Measurements from ENCODE around the gene CDK15.

Gene CDK15

DNA sequence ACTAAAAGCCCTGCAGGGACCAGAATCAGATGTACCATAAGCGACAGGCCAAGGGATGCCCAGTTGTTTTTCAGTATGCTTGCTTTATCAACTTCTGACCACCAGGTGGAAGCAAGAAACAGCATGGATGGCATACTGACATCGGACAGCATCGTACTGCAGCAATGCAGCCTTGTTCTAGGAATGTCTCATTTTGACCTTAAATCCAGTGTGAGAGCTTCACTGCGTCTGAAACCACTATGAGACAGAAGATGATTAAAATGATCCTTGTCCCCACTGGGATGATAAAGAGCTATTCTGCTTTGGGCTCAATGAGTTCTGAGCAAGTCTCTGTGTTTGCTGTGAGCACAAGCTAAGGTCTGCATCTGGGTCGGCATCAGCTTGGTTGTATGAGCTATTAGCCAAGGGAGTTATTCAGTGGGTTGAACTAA, 54.3 kb downstream of the CDK15 start:
- Histone ChIP-seq H3K9me3 (replicated peaks; ENCODE audit: insufficient read depth, low read length) (no peaks in the 10 kb centered on the region), H3K4me3 (ENCODE audit: low read length) (no peak overlapping the region), H3K4me1 (ENCODE audit: low read length) (no peaks in the 10 kb centered on the region), H3K27me3 (replicated peaks; ENCODE audit: insufficient read depth, low read length) (no peaks in the 10 kb centered on the region), H3K36me3 (replicated peaks; ENCODE audit: insufficient read depth, low read length) (no peaks in the 10 kb centered on the region), H2AFZ (ENCODE audit: low read length) (peak overlapping the region; percentile 38; the same call in 1 of the 2 replicates), H3K79me2 (ENCODE audit: low read length) (no peaks in the 10 kb centered on the region), H3K27ac (ENCODE audit: low read length) (no peak overlapping the region), H3K4me2 (ENCODE audit: low read depth, low read length) (no peak overlapping the region), H4K20me1 (ENCODE audit: insufficient read depth, low read length) (no peaks in the 10 kb centered on the region), H3K9ac (ENCODE audit: low read length) (no peak overlapping the region), H3F3A (ENCODE audit: insufficient read depth, low read length) (no peaks in the 10 kb centered on the region), H3K9me2 (replicated peaks; ENCODE audit: insufficient read depth, low read length) (no peaks in the 10 kb centered on the region)
- DNase-seq = peak; percentile 77
- no peak for TF ChIP-seq EZH2phosphoT487 (IDR thresholded peaks at IDR 0.05; ENCODE audit: low read length)
- no peak for TF ChIP-seq EZH2 (optimal IDR thresholded peaks at IDR 0.05; ENCODE audit: low read depth, low read length)
- TF ChIP-seq CTCF (IDR thresholded peaks at IDR 0.05; ENCODE audit: low read length) = peak; percentile 84

DNA sequence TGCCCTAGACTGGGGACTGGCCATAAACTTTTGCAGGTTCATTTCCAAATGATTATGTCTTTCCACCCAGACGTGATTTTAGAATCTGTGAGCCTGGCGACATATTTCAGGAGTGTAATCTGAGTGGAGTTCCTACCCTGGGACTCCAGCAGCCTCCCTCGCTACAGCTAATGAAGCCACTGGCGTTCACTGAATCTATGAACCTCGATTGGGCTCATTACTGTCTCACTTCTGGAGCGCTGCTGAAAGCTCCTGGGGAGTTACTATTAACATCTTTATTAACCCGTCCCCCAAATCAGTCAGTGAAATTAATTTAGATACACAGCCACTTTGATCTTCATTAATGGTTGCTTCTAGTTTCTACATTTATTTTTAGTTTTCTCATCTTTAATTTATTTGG, 56.5 kb downstream of the CDK15 start:
- Histone ChIP-seq H3K4me2 (ENCODE audit: low read depth, low read length) (no peak overlapping the region), H3K4me3 (ENCODE audit: low read length) (no peak overlapping the region), H3K27me3 (replicated peaks; ENCODE audit: insufficient read depth, low read length) (no peaks in the 10 kb centered on the region), H3K9me3 (replicated peaks; ENCODE audit: insufficient read depth, low read length) (no peaks in the 10 kb centered on the region), H3K27ac (ENCODE audit: low read length) (no peak overlapping the region), H3K9me2 (replicated peaks; ENCODE audit: insufficient read depth, low read length) (no peaks in the 10 kb centered on the region), H2AFZ (ENCODE audit: low read length) (no peak overlapping the region), H3K9ac (ENCODE audit: low read length) (no peak overlapping the region), H3K4me1 (ENCODE audit: low read length) (no peaks in the 10 kb centered on the region), H3K36me3 (replicated peaks; ENCODE audit: insufficient read depth, low read length) (no peaks in the 10 kb centered on the region), H3K79me2 (ENCODE audit: low read length) (no peaks in the 10 kb centered on the region), H3F3A (ENCODE audit: insufficient read depth, low read length) (no peaks in the 10 kb centered on the region), H4K20me1 (ENCODE audit: insufficient read depth, low read length) (no peaks in the 10 kb centered on the region)
- no peak for DNase-seq
- TF ChIP-seq EZH2phosphoT487 (IDR thresholded peaks at IDR 0.05; ENCODE audit: low read length) = no peak
- no peak for TF ChIP-seq EZH2 (optimal IDR thresholded peaks at IDR 0.05; ENCODE audit: low read depth, low read length)
- no peak for TF ChIP-seq CTCF (IDR thresholded peaks at IDR 0.05; ENCODE audit: low read length)

DNA sequence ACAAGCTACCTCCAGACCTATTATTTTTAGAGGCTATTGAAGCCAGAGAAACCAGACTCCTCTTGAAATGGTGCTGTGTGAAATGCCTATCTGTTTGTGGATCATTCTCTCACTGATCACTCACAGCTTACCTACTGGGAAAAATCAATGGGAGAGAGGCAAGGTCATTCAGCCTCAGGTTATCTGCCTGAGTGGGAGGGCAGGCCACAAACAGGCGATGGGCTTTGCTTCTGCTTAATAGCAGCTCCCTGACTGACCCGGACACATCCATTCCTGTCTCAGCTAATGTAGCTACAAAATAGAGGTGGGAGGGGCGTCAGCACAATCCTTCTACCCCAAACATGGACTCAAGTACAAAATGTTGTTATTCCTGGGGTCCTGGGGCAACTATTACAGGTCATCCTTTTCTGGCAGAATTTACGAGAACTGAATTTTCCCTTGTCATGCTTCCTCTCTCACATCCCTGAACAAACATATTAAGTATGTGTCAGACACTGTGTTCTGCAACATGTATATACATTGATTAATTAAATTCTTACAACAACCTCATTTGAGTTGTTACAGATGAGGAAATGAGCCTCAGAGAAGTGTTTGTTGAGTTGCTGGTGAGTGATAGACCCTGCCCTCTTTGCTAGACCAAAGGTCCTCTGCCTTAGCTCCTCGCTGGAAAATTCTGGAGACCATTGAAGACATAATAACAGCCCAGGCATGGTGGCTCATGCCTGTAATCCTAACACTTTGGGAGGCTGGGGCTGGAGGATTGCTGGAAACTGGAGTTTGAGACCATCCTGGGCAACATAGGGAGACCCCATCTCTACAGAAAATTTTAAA, 60.5 kb downstream of the CDK15 start:
- Histone ChIP-seq H3K27me3 (replicated peaks; ENCODE audit: insufficient read depth, low read length) (no peaks in the 10 kb centered on the region), H3K9me3 (replicated peaks; ENCODE audit: insufficient read depth, low read length) (no peaks in the 10 kb centered on the region), H3K4me3 (ENCODE audit: low read length) (no peak overlapping the region), H4K20me1 (ENCODE audit: insufficient read depth, low read length) (no peaks in the 10 kb centered on the region), H3K4me1 (ENCODE audit: low read length) (no peaks in the 10 kb centered on the region), H3K9me2 (replicated peaks; ENCODE audit: insufficient read depth, low read length) (no peaks in the 10 kb centered on the region), H3F3A (ENCODE audit: insufficient read depth, low read length) (no peaks in the 10 kb centered on the region), H3K79me2 (ENCODE audit: low read length) (no peaks in the 10 kb centered on the region), H3K4me2 (ENCODE audit: low read depth, low read length) (no peak overlapping the region), H3K9ac (ENCODE audit: low read length) (no peak overlapping the region), H3K36me3 (replicated peaks; ENCODE audit: insufficient read depth, low read length) (no peaks in the 10 kb centered on the region), H3K27ac (ENCODE audit: low read length) (no peak overlapping the region), H2AFZ (ENCODE audit: low read length) (no peak overlapping the region)
- TF ChIP-seq CTCF (IDR thresholded peaks at IDR 0.05; ENCODE audit: low read length) (no peak), EZH2phosphoT487 (IDR thresholded peaks at IDR 0.05; ENCODE audit: low read length) (no peak), EZH2 (optimal IDR thresholded peaks at IDR 0.05; ENCODE audit: low read depth, low read length) (no peak)
- no peak for DNase-seq

Data from MM.1S (cell line).